ENCODE data around the gene APOD. TPM values are rescaled to one million over a fixed set of nuclear protein-coding genes. Genes with fewer than 3 reads are reported as not detected.

APOD gene
- total and polyA plus RNA-seq, 9 of the 15 experiments (the other 6 are each of a cell fraction or from before 2014, with no cell fraction given): 0.18 to 0.50 (median 0.35) TPM; not detected in 1

DNA sequence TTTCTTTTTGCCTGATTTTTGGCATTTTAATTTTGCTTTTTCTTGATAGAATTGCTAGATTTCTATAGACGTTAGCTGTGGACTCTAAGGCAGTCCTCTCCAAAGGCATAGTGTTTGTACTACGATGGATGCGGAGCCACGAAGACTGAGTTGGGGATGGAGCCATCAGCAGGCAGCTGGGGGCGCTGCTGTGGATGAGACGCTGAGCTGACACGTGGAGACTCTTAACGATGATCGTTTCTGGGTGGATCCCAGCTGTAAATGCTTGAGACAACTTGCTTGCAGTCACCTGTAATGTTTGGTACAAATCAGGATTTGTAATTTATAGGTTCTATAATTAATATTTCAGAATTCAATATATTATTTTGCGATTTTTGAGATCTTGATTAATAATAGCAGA, 27.4 kb downstream of the APOD start (continued):
- TF ChIP-seq, protein P1, sequence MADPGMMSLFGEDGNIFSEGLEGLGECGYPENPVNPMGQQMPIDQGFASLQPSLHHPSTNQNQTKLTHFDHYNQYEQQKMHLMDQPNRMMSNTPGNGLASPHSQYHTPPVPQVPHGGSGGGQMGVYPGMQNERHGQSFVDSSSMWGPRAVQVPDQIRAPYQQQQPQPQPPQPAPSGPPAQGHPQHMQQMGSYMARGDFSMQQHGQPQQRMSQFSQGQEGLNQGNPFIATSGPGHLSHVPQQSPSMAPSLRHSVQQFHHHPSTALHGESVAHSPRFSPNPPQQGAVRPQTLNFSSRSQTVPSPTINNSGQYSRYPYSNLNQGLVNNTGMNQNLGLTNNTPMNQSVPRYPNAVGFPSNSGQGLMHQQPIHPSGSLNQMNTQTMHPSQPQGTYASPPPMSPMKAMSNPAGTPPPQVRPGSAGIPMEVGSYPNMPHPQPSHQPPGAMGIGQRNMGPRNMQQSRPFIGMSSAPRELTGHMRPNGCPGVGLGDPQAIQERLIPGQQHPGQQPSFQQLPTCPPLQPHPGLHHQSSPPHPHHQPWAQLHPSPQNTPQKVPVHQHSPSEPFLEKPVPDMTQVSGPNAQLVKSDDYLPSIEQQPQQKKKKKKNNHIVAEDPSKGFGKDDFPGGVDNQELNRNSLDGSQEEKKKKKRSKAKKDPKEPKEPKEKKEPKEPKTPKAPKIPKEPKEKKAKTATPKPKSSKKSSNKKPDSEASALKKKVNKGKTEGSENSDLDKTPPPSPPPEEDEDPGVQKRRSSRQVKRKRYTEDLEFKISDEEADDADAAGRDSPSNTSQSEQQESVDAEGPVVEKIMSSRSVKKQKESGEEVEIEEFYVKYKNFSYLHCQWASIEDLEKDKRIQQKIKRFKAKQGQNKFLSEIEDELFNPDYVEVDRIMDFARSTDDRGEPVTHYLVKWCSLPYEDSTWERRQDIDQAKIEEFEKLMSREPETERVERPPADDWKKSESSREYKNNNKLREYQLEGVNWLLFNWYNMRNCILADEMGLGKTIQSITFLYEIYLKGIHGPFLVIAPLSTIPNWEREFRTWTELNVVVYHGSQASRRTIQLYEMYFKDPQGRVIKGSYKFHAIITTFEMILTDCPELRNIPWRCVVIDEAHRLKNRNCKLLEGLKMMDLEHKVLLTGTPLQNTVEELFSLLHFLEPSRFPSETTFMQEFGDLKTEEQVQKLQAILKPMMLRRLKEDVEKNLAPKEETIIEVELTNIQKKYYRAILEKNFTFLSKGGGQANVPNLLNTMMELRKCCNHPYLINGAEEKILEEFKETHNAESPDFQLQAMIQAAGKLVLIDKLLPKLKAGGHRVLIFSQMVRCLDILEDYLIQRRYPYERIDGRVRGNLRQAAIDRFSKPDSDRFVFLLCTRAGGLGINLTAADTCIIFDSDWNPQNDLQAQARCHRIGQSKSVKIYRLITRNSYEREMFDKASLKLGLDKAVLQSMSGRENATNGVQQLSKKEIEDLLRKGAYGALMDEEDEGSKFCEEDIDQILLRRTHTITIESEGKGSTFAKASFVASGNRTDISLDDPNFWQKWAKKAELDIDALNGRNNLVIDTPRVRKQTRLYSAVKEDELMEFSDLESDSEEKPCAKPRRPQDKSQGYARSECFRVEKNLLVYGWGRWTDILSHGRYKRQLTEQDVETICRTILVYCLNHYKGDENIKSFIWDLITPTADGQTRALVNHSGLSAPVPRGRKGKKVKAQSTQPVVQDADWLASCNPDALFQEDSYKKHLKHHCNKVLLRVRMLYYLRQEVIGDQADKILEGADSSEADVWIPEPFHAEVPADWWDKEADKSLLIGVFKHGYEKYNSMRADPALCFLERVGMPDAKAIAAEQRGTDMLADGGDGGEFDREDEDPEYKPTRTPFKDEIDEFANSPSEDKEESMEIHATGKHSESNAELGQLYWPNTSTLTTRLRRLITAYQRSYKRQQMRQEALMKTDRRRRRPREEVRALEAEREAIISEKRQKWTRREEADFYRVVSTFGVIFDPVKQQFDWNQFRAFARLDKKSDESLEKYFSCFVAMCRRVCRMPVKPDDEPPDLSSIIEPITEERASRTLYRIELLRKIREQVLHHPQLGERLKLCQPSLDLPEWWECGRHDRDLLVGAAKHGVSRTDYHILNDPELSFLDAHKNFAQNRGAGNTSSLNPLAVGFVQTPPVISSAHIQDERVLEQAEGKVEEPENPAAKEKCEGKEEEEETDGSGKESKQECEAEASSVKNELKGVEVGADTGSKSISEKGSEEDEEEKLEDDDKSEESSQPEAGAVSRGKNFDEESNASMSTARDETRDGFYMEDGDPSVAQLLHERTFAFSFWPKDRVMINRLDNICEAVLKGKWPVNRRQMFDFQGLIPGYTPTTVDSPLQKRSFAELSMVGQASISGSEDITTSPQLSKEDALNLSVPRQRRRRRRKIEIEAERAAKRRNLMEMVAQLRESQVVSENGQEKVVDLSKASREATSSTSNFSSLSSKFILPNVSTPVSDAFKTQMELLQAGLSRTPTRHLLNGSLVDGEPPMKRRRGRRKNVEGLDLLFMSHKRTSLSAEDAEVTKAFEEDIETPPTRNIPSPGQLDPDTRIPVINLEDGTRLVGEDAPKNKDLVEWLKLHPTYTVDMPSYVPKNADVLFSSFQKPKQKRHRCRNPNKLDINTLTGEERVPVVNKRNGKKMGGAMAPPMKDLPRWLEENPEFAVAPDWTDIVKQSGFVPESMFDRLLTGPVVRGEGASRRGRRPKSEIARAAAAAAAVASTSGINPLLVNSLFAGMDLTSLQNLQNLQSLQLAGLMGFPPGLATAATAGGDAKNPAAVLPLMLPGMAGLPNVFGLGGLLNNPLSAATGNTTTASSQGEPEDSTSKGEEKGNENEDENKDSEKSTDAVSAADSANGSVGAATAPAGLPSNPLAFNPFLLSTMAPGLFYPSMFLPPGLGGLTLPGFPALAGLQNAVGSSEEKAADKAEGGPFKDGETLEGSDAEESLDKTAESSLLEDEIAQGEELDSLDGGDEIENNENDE (IDR thresholded peaks at IDR 0.05; ENCODE audit: low read depth, low read length): no peak
- TF ChIP-seq SOX6 (IDR thresholded peaks at IDR 0.05) (no peak), CBX3 (IDR thresholded peaks at IDR 0.05; ENCODE audit: borderline replicate concordance in 1 of 2, low read length in 2 of 2) (peak in 1 of 2 experiments; percentile 95; a peak in 2 of 3 replicates), CLOCK (CRISPR knock-in tag; IDR thresholded peaks at IDR 0.05; ENCODE audit: borderline replicate concordance) (no peak), ZNF644 (tag; IDR thresholded peaks at IDR 0.05; ENCODE audit: low read depth) (no peak)
